Activated CD4-positive, alpha-beta T cell treated with anti-CD3 and anti-CD28 coated beads, Interleukin-2, amount 50 U/mL, for 48 hours (primary cell): ENCODE results near the gene KREMEN1.
A peak's percentile ranks its signal among the peaks of the same experiment; 100 is the strongest.
"Not testable (repeated sequence)": the region's sequence is repeated elsewhere in the genome, so short reads cannot be mapped to it uniquely, and the experiment has no call there.

ENCODE experiments used
- DNase-seq, 2 experiments: peaks; one replicate each; pipeline ENCODE4 v3.0.0-alpha.2; 2020

KREMEN1 gene, protein sequence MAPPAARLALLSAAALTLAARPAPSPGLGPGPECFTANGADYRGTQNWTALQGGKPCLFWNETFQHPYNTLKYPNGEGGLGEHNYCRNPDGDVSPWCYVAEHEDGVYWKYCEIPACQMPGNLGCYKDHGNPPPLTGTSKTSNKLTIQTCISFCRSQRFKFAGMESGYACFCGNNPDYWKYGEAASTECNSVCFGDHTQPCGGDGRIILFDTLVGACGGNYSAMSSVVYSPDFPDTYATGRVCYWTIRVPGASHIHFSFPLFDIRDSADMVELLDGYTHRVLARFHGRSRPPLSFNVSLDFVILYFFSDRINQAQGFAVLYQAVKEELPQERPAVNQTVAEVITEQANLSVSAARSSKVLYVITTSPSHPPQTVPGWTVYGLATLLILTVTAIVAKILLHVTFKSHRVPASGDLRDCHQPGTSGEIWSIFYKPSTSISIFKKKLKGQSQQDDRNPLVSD

DNA sequence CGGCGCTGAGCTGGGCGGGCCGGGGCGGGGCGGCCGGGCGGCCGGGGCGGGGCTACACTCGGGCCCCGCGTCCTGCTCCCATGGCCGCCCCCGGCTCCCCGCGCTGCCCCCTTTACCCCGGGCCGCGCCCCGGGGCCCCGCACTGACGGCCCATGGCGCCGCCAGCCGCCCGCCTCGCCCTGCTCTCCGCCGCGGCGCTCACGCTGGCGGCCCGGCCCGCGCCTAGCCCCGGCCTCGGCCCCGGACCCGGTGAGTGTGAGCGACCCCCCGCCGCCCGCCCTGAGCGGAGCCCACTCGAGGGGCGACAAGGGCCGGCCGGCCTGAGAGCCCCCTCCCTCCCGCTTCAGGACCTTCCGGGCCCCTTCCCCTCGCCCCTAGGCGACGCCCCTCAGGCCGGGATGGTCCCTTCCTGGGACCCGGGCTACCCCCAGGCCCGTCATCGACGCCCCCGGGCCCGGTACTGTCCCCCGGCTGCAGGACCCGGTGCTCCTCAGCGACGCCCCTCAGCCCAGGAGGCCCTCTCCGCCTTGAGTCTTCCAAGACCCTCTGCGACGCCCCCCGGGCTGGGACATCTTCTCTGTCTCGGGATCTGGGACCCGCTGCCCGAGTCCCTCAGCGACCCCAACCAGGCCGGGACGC lies at the start of gene KREMEN1:
Gene KREMEN1, plus strand, starts transcription at position 57 of the 639 bp plus-strand sequence. Its CDS starts 96 bp downstream, at position 153.
- no peak for DNase-seq

DNA sequence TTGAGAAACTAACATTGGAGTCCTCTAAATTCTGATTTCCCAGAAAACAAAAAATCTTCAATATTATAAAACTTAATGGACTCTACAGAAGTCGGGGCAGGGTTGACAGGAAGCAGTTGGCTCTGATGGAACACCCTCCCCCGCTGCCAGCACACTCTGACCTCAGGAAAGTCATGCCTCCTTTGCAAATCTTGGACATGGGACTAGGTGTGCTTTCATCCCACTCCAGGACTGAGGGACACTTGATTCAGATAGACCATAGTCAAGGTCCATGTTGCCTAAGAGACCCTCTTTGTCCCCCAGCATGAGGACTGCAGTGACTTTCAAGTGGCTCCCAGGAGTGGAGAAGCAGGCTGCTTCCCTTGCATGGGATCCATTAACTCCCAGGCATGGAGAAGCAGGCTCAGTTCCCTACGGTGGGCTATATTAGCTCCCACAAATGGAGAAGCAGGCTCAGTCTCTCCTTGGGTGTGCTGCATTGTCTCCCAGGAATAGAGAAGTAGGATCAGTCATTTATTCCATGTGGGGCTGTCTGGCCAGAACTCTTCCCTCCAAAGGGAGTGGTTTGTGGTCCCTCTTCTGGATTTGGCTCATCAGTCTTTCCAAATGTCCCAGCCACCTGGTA lies 49.6 kb upstream of the KREMEN1 start:
- no peak for DNase-seq

DNA sequence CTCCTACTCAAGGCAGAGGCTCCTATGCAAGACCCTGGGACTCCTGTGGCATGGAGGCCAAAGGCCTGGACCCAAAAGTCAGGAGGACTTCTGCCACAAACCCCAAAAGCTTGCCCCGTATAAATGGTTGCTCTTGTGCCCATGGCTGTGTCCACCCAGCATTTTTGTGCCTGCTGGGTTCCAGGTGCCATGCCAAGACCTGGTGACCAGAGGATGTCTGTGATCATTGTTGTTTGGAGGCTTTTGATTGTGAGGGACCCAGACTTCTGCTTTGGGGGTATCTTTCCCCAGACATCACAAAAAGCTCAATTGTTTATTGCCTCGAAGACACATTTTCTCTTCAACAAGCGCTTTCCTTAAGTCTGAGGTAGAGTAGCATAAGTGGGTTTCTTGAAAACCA lies 46.3 kb upstream of the KREMEN1 start:
- DNase-seq, result no peak

DNA sequence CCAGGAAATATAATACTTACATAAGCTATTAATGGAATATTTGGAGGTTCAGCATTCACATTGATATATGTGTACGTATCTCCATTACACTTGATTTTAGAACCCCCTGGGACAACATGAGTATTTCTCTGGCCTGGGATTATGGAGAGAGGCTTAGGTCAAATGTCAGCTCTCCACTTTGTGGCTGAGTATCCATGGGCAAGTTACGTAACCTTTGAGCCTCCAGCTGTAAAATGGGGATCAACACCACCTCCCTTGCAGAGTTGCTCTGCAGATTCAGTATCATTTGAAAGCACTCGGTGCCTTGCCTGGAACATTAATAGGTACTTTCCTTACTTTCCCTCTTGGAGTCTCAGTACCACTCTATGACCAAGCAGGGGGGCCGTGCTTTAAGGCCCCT lies 44.4 kb upstream of the KREMEN1 start:
- no peak for DNase-seq

DNA sequence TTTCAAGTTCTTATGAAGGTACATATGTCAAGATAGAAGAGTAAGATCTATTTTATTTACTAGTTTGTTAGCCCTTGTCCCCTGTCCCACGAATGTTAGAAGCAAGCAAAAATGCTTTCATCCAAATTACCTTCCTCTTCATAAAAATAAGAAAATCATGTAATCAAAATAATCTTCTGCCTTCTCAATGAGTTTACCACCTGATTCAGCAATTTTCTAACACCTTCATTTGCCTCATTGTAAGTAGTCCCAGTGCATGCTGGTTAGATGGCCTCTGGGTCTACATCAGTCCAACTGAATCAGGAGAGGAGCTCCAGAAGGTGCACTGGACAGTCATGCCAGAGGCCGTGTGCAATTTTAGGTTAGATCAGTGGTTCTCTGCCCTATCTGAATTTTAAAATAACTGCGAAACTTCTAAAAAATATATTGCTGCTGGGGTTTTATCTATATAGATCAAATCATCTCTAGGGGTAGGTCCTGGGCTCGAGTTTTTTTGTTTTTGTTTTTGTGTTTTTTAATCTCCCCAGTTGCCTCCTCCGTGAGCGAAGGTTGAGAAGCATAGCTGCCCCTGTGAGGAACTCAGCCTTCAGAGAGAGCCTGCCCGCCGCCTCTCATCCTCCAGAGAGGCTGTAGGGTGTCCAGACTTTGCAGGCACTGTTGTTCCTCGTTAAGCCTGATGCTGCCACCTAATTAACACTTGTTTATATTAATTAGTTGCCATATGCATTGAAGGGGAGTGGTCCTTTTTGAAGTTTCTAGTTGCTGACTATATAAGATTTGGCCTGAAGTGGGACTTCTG lies 43.4 kb upstream of the KREMEN1 start:
- no peak for DNase-seq

DNA sequence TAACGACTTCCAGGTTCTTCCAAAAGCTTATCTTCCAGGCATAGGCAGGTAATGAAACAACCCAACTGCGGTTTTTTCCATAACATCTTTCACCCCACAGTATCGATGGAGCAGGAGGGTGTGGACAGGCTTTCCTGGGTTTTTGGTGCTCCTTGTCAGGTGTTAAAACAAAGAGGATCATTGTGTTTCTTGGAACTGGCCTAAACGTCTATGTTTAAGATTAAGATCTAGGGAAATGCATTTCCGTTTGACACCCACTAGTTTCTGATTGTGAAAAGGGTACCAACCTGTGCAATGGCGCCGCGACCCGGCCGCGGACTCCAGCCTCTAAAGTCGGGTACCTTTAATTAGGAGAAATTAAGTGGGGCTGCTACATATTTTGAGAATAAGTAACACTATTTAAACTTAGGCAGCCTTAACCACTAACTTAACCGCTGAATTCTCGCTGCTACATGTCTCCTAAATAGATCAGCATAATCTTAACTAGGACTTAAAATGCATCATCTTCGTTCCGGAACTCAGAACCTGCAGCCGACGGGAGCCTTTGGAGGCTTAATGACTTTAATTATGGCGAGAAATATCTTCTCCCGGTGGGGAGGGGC lies 42.7 kb upstream of the KREMEN1 start:
- DNase-seq, result no peak

DNA sequence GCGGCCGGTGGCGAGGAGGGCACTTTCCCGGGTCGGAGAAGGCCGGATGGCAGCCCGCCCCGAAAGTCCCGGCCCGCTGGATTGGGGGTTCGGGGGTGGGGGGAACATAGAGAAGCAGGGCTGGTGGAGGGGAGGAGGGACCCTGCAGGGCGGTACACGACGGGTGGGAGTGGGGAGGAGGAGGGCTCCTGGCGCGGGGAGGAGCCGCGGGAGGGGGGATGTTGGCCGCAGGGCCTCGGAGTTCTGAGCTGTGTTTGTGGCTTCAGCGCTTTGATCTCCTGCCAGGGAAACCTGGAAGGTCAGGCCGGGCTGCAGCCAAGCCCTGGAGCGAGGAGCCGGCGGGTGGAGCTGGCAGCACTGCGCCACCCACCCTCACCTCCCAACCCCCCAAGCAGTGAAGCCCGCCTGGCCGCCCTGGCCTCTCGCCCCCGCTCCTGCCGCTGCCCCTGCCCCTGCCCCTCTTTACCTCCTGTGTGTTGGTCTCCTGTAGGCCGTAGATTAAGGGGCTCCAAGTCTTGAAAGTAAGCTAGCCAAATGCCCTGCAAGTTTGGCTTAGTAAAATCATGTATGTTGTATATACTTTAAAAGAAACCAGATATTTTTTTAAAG lies 42.1 kb upstream of the KREMEN1 start:
- no peak for DNase-seq

DNA sequence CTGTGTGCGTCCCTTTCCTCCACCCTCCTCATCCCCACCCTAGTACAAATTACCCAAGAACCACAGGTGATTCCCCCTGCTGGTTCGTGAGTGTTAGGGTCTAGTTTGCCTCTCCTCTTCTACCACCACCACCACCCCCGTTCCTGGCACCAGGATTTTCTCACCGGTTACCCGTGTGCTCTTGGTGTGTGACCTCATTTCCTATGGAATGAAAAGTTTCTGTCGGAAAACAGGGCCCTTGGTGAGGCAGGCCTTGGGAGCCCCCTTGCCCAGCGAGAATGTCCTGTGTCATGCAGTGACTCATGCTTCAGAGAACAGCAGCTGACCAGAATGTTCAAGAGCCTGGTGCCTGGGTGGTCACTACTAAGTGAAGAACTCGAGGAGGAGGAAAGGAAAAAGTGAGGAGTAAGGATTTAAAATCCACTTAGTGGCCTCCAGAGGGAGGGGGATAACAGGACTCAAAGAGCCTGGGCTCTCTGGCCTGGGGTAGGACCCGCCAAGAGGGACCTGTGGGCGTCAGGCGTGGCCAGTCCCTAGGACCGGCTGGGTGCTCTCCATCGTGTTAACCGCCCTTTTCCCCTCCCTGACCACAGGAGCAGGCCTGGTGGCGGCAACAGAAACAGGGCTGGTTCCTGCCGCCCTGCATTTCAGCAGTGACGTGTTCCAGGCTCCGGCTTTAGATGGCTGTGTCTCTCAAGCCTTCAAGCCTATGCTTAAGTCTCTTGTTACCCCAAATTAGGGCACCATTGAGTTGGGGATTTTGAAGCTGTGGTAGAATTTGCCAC lies 41.4 kb upstream of the KREMEN1 start:
- DNase-seq, result no peak

DNA sequence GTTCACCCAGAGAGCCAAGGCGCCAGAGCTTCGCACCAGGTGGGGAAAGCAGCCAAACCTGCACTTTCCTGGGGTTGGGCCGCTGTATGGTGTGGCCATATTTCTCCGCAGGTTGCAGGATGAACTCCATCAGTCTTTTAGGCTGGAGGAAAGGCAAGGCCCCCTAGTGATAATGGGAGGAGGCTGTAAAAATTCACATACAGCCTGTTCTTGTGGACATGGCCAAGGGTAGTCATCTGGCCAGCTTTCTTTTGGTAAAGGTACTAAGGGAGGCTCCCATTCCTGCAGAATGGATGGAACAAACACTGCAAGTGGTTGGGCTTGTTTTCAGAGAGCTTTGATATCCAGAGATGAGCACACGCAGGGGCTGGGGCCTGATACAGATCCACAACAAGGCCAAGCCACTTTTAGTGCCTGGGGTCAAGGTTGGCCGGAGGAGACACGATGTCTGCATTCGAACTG lies 40.8 kb upstream of the KREMEN1 start:
- DNase-seq, result no peak

DNA sequence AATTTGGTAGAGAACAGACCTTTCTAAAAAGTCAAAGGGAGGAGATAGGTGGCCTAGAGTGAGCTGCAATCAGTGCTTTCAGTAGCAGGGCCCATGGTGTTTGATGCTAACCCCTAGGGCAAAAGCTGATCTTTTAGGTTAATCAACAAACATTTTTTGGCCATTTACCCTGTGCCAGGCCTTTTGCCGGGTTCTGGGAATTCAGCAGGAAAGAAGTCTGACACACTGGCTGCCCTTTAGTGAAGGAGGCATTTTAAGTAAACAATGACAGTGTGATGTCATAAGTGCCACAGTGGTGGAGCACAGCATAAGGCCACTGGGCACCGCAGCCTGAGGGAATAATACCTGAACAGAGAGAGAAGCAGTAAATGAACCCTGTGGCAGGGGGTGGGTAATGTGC lies 40.3 kb upstream of the KREMEN1 start:
- no peak for DNase-seq

DNA sequence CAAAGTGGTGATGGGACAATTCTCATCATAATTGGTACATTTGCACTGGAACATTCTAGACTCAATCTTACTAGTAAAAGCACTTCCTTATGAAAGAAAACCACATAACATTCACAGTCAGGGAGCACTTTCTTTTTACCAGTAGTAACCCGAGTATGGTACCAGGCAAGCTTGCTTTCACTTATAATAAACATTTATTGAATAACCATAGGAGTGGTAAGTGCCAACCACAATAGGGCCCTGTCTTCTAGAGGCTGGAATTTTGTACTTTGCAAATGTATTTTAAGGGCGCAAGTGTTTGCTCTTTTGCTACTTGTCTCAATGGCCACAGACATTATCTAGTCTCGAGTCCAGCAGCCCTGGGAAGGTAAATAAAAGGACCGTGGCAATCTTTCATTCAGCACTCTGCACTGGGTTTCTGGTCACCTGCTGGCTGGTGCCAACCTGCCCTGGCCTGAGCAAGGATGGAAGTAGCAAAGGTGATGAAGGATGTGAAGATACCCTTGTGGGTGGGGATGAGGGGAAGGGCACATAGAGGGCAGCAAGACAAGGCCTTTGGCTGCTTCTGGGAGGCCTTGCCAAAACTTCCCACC lies 35.4 kb upstream of the KREMEN1 start:
- DNase-seq, result no peak

DNA sequence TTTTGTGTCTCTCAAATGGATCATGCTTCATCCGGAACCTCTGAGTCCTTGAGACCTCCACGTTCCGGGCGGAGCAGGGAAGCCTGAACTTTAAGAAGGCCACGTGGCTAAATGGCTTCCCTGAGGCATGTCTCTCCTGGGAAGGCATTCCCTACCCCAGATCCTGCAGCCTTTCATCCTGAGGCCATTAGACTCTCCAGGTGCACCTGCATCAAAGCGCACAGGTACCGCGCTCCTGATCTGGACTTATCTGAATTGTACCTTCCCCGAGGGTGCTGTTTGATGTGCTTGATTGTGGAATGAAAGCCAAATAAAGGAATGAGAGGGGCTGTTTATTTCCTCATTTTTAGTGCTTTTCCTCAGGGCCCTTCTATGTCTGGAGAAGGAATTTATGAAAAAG lies 33.7 kb upstream of the KREMEN1 start:
- no peak for DNase-seq

DNA sequence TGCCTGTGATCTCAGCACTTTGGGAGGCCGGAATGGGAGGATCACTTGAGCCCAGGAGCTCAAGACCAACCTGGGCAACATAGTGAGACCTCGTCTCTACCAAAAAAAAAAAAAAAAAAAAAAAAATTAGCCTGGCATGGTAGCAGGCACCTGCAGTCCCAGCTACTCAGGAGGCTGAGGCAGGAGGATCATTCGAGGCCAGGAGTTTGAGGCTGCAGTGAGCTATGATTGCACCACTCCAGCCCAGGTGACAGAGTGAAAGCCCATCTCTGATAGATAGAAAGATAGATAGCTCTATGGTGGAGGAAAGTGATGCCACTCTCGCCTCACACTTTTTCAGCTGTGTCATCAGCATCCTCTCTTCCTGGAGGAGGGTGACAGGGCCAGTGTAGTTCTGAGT lies 33.2 kb upstream of the KREMEN1 start:
- DNase-seq, result not testable (repeated sequence)

DNA sequence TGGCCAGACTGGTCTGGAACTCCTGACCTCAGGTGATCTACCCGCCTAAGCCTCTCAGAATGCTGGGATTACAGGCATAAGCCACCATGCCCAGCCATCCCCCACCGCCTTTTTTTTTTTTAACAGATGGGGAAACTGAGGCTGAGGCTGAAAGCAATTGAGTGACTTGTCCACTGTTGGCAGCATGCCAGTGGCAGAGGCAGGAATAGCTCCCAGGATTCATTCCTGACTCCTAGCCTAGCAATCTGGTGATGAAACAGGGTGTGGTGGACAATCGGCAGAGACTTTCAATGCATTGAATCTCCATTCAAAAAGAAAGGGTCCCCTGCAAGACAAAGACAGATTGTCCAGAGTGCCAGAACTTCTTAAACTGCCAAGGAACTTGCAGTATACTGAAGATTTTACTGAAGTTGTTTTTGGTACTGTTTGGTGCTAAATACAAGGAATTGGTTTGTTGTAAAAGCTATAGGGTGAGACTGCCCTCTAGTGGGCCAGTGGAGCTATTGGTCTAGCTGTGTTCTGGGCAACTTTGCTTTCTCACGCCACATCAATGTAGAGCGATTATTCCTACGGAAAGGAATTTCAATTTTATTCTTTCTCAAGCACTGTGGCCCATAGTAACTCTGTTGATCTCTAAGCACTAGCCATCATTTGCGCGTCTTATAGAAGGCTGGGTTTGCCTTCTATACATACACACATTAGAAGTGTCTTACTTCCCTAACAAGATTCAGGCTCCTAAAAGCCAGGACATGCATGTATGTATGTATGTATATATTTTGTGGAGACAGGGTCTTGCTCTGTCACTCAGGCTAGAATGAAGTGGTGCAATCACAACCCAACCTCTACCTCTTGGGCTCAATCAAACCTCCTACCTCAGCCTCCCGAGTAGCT lies 32.2 kb upstream of the KREMEN1 start:
- DNase-seq, result peak; percentile 57 to 67

DNA sequence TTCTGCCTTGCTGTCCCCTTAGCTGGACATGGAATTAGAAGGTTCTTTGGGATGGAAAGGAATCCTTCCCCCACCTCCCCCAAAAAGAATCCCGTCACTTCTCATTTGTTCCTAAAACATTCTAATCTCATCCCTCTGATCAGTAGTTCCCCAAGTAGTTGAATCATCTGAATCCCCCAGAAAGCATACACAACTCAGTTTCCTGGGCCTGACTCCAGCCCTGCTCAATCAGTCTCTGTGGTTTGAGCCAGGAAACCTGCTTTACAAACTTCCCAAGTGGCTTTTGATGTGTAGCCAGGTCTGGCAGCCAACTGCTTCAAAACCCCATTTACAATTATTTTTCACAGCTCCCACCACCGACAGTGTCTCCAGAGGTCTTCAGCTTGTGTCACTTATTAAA lies 31.4 kb upstream of the KREMEN1 start:
- no peak for DNase-seq

DNA sequence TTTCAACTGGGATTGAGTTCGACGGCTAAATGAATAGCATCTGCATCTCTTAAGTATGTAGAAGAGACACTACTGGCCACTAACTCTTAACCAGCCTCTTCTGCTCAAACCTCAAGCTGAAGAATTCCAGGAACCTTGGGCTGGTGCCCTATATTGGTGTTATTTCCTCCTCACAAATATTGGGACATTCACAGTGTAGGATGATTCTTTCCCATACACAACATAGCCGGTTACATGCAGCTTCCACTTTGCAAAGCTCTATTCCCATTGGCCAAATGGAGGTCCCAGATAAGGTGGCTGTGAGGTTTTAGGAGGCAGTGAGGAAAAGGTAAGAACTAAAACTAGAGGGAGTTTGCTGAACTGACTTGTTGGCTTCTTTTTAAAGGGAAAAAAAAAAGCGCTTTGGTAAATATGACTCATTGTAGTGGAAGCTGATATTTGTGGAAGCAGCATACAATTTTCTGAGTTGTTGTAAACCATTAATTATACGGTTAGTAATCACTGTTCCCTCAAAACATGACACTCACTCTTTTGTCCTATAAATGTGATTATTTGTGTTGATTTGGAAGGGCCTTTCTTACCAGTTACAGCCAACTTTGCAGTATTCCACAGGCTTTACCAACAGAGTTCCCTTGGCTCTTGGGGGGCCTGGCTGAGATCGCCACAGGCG lies 28.8 kb upstream of the KREMEN1 start:
- no peak for DNase-seq

DNA sequence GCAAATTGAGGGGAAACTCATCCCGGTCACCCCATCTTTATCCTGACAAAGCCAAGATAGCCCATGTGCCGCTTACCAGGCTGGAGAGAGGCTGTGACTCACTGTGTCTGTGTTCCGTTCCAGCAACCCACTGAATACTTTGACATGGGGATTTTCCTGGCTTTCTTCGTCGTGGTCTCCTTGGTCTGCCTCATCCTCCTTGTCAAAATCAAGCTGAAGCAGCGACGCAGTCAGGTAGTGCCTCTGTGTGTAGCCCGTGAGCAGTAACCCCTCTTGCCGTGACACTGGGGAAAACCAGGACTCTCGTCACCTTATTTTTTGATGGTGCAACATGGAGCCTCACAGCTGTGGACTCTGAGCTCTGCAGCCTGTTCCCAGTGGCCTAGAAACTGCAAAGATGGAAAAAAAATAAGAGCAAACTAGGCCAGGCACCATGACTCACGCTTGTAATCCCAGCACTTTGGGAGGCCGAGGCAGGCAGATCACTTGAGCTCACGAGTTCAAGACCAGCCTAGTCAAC lies 28.1 kb upstream of the KREMEN1 start:
- no peak for DNase-seq

DNA sequence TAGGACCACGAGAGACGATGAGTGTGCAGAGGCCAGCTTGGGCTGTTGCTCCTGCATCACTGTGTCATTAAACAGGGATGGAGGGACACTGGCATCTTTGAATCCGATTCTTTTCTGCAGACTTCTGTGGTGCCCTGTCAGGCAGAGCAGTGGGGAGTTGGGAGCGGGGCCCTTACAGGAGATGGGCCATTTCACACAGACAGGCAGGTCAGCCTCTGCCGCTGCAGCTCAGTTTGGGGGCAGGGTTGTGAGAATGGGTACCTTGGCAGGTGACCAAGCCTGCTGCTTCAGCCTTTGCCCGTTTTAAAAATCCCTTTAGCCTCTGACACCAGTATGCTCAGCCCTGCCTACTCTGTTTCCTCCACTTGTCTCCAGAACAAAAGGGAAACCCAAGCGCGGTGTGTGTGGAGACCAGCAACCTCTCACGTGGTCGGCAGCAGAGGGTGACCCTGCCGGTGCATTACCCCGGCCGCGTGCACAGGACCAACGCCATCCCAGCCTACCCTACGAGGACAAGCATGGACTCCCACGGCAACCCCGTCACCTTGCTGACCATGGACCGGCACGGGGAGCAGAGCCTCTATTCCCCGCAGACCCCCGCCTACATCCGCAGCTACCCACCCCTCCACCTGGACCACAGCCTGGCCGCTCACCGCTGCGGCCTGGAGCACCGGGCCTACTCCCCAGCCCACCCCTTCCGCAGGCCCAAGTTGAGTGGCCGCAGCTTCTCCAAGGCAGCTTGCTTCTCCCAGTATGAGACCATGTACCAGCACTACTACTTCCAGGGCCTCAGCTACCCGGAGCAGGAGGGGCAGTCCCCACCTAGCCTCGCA lies 23.8 kb upstream of the KREMEN1 start:
- DNase-seq, result no peak
